ENCODE measurements around the gene DYRK3. TPM values are rescaled to one million over a fixed set of nuclear protein-coding genes. Genes with fewer than 3 reads are reported as not detected.

Gene DYRK3
- total and polyA plus RNA-seq, 8 donors: 2.3 to 7.0 (median 3.8) TPM

DNA sequence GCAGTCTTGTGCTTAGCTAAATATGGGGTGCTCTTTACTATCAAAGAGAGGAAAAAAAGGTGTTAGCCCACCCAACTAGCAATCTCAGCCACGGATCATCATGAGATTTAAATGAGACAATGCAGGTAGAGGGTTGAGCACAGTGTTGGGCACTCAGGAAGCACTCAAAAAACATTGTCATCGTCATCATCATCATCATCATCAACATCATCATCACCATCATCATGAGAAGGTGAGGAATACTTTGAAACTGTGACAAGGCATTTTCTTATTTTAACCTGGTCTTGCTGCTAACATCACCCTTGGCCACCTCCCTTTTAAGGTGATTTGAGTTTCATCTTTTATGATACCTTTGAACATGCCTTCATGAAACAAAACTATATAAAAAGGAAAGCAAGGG, 46.0 kb downstream of the DYRK3 start:
- DNase-seq: no peak
- no peak for FAIRE-seq
- peaks cover 0 to 8% (median 0%) of the 10 kb centered on the region in 3 donors for H3K4me1 ChIP-seq
- no peaks in the 10 kb centered on the region for H3K9me3 ChIP-seq
- H3K27me3 ChIP-seq: no peaks in the 10 kb centered on the region
- TF ChIP-seq, protein P1, sequence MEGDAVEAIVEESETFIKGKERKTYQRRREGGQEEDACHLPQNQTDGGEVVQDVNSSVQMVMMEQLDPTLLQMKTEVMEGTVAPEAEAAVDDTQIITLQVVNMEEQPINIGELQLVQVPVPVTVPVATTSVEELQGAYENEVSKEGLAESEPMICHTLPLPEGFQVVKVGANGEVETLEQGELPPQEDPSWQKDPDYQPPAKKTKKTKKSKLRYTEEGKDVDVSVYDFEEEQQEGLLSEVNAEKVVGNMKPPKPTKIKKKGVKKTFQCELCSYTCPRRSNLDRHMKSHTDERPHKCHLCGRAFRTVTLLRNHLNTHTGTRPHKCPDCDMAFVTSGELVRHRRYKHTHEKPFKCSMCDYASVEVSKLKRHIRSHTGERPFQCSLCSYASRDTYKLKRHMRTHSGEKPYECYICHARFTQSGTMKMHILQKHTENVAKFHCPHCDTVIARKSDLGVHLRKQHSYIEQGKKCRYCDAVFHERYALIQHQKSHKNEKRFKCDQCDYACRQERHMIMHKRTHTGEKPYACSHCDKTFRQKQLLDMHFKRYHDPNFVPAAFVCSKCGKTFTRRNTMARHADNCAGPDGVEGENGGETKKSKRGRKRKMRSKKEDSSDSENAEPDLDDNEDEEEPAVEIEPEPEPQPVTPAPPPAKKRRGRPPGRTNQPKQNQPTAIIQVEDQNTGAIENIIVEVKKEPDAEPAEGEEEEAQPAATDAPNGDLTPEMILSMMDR (IDR thresholded peaks at IDR 0.05): no peak
- H3K36me3 ChIP-seq: no peaks in the 10 kb centered on the region
- WGBS, 2 donors: 49 to 52% methylated on average over 2 of the region's 2 CpGs
- H3K4me3 ChIP-seq: no peak overlapping the region
- ATAC-seq: no peak
- no peak overlapping the region for H3K27ac ChIP-seq
- intact Hi-C loops (cut with DNase I): no loop called here

DNA sequence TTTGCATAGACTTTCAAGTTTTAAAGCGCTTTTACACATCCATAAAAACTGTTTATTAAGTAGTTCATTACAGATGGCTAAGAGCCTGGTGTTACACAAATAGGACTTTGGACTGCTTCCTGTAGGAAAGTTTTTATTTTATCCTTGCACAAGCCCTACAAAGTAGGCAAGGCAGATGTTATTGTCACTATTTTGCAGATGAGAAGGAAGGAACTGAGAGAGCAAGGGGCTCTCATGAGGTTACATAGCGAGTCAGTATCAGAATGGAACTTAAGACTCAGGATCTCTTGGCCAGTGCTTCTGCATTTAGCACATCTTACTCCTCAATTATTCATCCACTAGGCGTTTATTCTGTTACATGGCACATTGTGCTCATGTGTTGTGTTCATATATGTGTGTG, 46.8 kb downstream of the DYRK3 start:
- H3K4me1 ChIP-seq: peaks cover 2 to 12% (median 3%) of the 10 kb centered on the region in 3 donors
- intact Hi-C loops (cut with DNase I): no loop called here
- FAIRE-seq (no peak), ATAC-seq (no peak), DNase-seq (no peak)
- no peaks in the 10 kb centered on the region for H3K9me3 ChIP-seq
- no peak overlapping the region for H3K4me3 ChIP-seq
- no peak overlapping the region for H3K27ac ChIP-seq
- WGBS, 2 donors: 55 to 58% methylated on average over 3 of the region's 3 CpGs
- TF ChIP-seq, protein P1 (IDR thresholded peaks at IDR 0.05): no peak
- no peaks in the 10 kb centered on the region for H3K27me3 ChIP-seq
- no peaks in the 10 kb centered on the region for H3K36me3 ChIP-seq

DNA sequence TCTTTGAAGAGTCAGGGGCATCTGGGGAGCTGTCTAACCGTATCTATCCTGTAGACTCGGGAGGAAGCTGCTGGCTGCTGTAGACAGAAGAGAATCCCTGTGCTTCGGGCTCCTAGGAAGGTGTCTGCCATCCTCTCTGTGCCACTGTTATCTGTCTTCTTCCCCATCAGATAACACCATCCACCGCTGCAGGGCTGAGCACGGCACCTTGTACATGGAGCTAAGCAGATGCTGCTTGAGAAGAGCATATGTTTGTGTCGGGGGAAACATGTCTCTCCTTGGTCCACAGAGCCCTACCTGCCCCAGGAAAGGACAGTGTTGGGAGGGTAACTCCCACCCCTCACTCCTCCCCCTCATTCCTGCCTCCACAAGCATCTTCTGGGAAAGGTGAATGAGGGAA, 48.0 kb downstream of the DYRK3 start:
- intact Hi-C loops (cut with DNase I): no loop called here
- no peak for FAIRE-seq

DNA sequence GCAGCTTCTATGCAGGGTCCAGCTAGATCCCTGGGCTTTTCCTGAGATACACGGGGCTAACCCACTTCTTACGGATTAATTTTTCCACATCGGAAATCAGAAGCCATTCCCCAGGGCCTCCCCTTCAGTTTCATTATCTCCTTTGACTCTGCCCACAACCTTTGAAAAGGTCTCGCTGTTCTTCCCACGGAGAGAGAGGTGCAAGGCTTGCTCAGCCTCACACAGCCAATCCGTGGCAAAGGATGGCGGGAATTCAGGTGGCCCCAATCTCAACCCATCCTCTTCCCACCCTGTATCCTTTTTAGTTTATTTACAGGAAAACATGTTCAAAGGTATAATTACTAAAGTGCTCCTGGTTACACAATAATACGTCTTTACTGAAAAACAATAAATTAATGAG, 48.7 kb downstream of the DYRK3 start:
- FAIRE-seq (no peak), ATAC-seq (no peak), DNase-seq (no peak)
- WGBS, 2 donors: 53 to 62% methylated on average over 8 of the region's 8 CpGs
- TF ChIP-seq, protein P1 (IDR thresholded peaks at IDR 0.05): no peak
- Histone ChIP-seq H3K27ac (no peak overlapping the region), H3K27me3 (no peaks in the 10 kb centered on the region), H3K4me3 (peak overlapping the region in 1 of 4 donors; percentile 74), H3K9me3 (no peaks in the 10 kb centered on the region), H3K4me1 (peaks cover 19 to 29% (median 21%) of the 10 kb centered on the region in 3 donors), H3K36me3 (no peaks in the 10 kb centered on the region)
- intact Hi-C loops (cut with DNase I): no loop called here

More for the DNA sequence above, 48.0 kb downstream of the DYRK3 start:
- Histone ChIP-seq H3K4me3 (no peak overlapping the region), H3K4me1 (peaks cover 14 to 24% (median 14%) of the 10 kb centered on the region in 3 donors), H3K36me3 (no peaks in the 10 kb centered on the region), H3K9me3 (no peaks in the 10 kb centered on the region), H3K27ac (no peak overlapping the region), H3K27me3 (no peaks in the 10 kb centered on the region)
- ATAC-seq (no peak), DNase-seq (no peak)
- TF ChIP-seq, protein P1 (IDR thresholded peaks at IDR 0.05): no peak
- 82 to 90% methylated on average over 6 of the region's 6 CpGs for WGBS, 2 donors

DNA sequence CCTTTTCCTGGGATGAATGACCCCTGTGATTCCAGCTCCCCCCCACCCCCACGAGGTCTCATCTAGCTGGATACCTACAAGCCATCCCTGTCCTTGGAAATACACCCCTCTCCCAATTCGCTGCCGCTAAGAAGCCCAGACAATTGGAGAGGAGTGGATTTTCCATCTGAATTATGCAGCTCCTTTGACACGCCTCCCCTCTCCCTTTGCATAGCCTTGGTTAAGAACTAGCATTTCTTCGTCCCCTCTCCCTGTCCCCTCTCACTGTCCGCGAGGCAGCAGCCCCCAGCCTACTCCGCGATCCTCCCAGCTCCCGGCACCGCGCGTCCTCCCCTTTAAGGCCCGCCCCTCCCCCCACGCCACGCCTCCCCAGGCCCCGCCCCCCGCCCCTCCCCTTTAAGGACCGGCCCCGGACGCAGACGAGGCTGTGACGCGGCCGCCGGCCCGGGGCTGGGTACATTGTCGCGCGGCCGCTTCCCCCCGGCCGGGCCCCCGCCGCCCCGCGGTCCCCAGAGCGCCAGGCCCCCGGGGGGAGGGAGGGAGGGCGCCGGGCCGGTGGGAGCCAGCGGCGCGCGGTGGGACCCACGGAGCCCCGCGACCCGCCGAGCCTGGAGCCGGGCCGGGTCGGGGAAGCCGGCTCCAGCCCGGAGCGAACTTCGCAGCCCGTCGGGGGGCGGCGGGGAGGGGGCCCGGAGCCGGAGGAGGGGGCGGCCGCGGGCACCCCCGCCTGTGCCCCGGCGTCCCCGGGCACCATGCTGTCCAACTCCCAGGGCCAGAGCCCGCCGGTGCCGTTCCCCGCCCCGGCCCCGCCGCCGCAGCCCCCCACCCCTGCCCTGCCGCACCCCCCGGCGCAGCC, 49.4 kb downstream of the DYRK3 start, which contains the start of gene MAPKAPK2:
MAPKAPK2 (plus strand) TSS at position 428 of the 856 bp plus-strand sequence; CDS start at position 753, 325 bp downstream.
- DNase-seq: peak; percentile 62 to 92 (median 80)
- no peak for FAIRE-seq
- intact Hi-C loops (cut with DNase I): no loop called here
- peak; percentile 68 to 84 (median 80) for ATAC-seq
- no peaks in the 10 kb centered on the region for H3K9me3 ChIP-seq
- H3K4me3 ChIP-seq: peak within 1 kb of the TSS; percentile 56 to 74 (median 64)
- H3K36me3 ChIP-seq: no peaks in the 10 kb centered on the region
- H3K4me1 ChIP-seq: peaks cover 23 to 29% (median 23%) of the 10 kb centered on the region in 3 donors
- 1% methylated on average over 36 to 82 of the region's 82 CpGs for WGBS, 2 donors
- no peaks in the 10 kb centered on the region for H3K27me3 ChIP-seq
- peak within 1 kb of the TSS; percentile 78 to 95 (median 89) for H3K27ac ChIP-seq
- TF ChIP-seq, protein P1 (IDR thresholded peaks at IDR 0.05): no peak

Data from pancreas (tissue), 10 donors.